ENCODE results near the gene KIF23.

KIF23 gene

GRCh38 chr15:69486481-69487110, 72.4 kb downstream of the KIF23 start:
- Histone ChIP-seq H4K20me1 (ENCODE audit: insufficient read depth, low read length) (no peaks in the 10 kb centered on the region), H3K27ac (ENCODE audit: low read length) (no peak overlapping the region), H2AFZ (ENCODE audit: low read length) (no peak overlapping the region), H3K9me2 (replicated peaks; ENCODE audit: insufficient read depth, low read length) (no peaks in the 10 kb centered on the region; the same call in 1 of the 2 replicates), H3K9me3 (replicated peaks; ENCODE audit: insufficient read depth, low read length) (no peaks in the 10 kb centered on the region), H3K79me2 (ENCODE audit: low read length) (no peaks in the 10 kb centered on the region), H3K4me1 (ENCODE audit: low read length) (no peaks in the 10 kb centered on the region), H3K4me2 (ENCODE audit: low read depth, low read length) (no peak overlapping the region), H3K36me3 (replicated peaks; ENCODE audit: insufficient read depth, low read length) (no peaks in the 10 kb centered on the region), H3K9ac (ENCODE audit: low read length) (no peak overlapping the region), H3K27me3 (replicated peaks; ENCODE audit: insufficient read depth, low read length) (no peaks in the 10 kb centered on the region), H3F3A (ENCODE audit: insufficient read depth, low read length) (no peaks in the 10 kb centered on the region), H3K4me3 (ENCODE audit: low read length) (no peak overlapping the region)
- TF ChIP-seq EZH2phosphoT487 (IDR thresholded peaks at IDR 0.05; ENCODE audit: low read length) (no peak), CTCF (IDR thresholded peaks at IDR 0.05; ENCODE audit: low read length) (no peak), EZH2 (optimal IDR thresholded peaks at IDR 0.05; ENCODE audit: low read depth, low read length) (no peak)
- DNase-seq: no peak

- Histone ChIP-seq H3K9me2 (replicated peaks; ENCODE audit: insufficient read depth, low read length) (no peaks in the 10 kb centered on the region; the same call in 1 of the 2 replicates), H4K20me1 (ENCODE audit: insufficient read depth, low read length) (no peaks in the 10 kb centered on the region), H3K79me2 (ENCODE audit: low read length) (no peaks in the 10 kb centered on the region), H3K27ac (ENCODE audit: low read length) (no peak overlapping the region), H2AFZ (ENCODE audit: low read length) (no peak overlapping the region), H3K36me3 (replicated peaks; ENCODE audit: insufficient read depth, low read length) (no peaks in the 10 kb centered on the region), H3K27me3 (replicated peaks; ENCODE audit: insufficient read depth, low read length) (no peaks in the 10 kb centered on the region), H3K4me3 (ENCODE audit: low read length) (no peak overlapping the region), H3K4me1 (ENCODE audit: low read length) (no peaks in the 10 kb centered on the region), H3K4me2 (ENCODE audit: low read depth, low read length) (no peak overlapping the region), H3K9me3 (replicated peaks; ENCODE audit: insufficient read depth, low read length) (no peaks in the 10 kb centered on the region), H3F3A (ENCODE audit: insufficient read depth, low read length) (no peaks in the 10 kb centered on the region), H3K9ac (ENCODE audit: low read length) (no peak overlapping the region)
- DNase-seq: no peak
- no peak for TF ChIP-seq EZH2 (optimal IDR thresholded peaks at IDR 0.05; ENCODE audit: low read depth, low read length)
- TF ChIP-seq CTCF (IDR thresholded peaks at IDR 0.05; ENCODE audit: low read length): no peak
- no peak for TF ChIP-seq EZH2phosphoT487 (IDR thresholded peaks at IDR 0.05; ENCODE audit: low read length)
Measured at GRCh38 chr15:69489073-69489571, 75.0 kb downstream of the KIF23 start.

GRCh38 chr15:69490356-69491037, 76.3 kb downstream of the KIF23 start:
- H4K20me1 ChIP-seq (ENCODE audit: insufficient read depth, low read length): no peaks in the 10 kb centered on the region
- no peaks in the 10 kb centered on the region for H3K27me3 ChIP-seq (replicated peaks; ENCODE audit: insufficient read depth, low read length)
- no peak overlapping the region for H3K27ac ChIP-seq (ENCODE audit: low read length)
- H2AFZ ChIP-seq (ENCODE audit: low read length): no peak overlapping the region
- H3K4me2 ChIP-seq (ENCODE audit: low read depth, low read length): no peak overlapping the region
- H3K36me3 ChIP-seq (replicated peaks; ENCODE audit: insufficient read depth, low read length): no peaks in the 10 kb centered on the region
- H3K9me2 ChIP-seq (replicated peaks; ENCODE audit: insufficient read depth, low read length): no peaks in the 10 kb centered on the region; the same call in 1 of the 2 replicates
- TF ChIP-seq EZH2 (optimal IDR thresholded peaks at IDR 0.05; ENCODE audit: low read depth, low read length) (no peak), EZH2phosphoT487 (IDR thresholded peaks at IDR 0.05; ENCODE audit: low read length) (no peak), CTCF (IDR thresholded peaks at IDR 0.05; ENCODE audit: low read length) (no peak)
- no peaks in the 10 kb centered on the region for H3K4me1 ChIP-seq (ENCODE audit: low read length)
- H3F3A ChIP-seq (ENCODE audit: insufficient read depth, low read length): no peaks in the 10 kb centered on the region
- no peak overlapping the region for H3K9ac ChIP-seq (ENCODE audit: low read length)
- no peak for DNase-seq
- H3K4me3 ChIP-seq (ENCODE audit: low read length): no peak overlapping the region
- H3K9me3 ChIP-seq (replicated peaks; ENCODE audit: insufficient read depth, low read length): no peaks in the 10 kb centered on the region
- no peaks in the 10 kb centered on the region for H3K79me2 ChIP-seq (ENCODE audit: low read length)

Data from MM.1S (cell line).